ENCODE results near the gene USP20. TPM values are rescaled to one million over a fixed set of nuclear protein-coding genes. Genes with fewer than 3 reads are reported as not detected.

USP20 gene
- total and polyA plus RNA-seq, 8 donors = 7.3 to 52.1 (median 17.1) TPM

DNA sequence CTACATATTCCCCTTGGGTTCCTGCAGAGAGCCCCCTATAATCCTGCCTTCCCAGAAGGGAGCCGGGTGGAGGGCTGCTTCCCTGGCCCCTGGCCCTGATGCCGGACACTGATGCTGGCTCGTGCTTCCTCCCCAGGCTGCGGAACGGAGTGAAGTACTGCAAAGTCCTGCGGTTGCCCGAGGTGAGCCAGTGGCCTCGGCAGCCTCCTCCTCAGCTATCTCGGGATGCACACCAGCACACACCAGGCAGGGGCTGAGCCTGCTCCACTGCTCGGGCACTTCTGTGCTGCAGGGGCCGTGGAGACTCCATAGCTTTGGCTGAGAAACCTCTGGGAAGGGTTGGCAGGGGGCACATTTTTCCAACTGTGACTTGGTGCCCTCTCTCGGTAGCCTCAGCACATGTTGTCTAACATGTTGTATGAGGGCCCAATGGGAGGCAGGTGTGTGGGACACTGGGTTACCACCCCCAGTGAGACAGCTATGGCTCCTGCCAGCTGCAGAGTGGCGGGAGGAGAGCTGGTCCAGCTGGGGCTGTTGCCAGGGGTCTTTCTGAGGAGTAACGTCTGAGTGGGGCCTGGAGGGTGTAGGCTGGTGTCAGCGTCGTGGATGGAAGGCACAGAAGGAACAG, 38.4 kb downstream of the USP20 start:
- intact Hi-C loops (cut with DNase I; ENCODE audit: low total_unique reads) = no loop called here
- 78 to 89% (median 88%) methylated on average over 7 to 16 of the region's 16 CpGs for WGBS, 5 donors
- Histone ChIP-seq H3K36me3 (peaks cover 19 to 25% (median 23%) of the 10 kb centered on the region in 4 donors), H3K27ac (no peak overlapping the region), H3K4me3 (no peak overlapping the region), H3K27me3 (no peaks in the 10 kb centered on the region), H3K9me3 (no peaks in the 10 kb centered on the region), H3K4me1 (peaks cover 0 to 3% (median 0%) of the 10 kb centered on the region in 4 donors)
- no peak for DNase-seq
- no peak for TF ChIP-seq CTCF (IDR thresholded peaks at IDR 0.05)
- TF ChIP-seq POLR2AphosphoS5 (IDR thresholded peaks at IDR 0.05) = no peak
- no peak for TF ChIP-seq POLR2A (IDR thresholded peaks at IDR 0.05)
- no peak for TF ChIP-seq EP300 (IDR thresholded peaks at IDR 0.05)

DNA sequence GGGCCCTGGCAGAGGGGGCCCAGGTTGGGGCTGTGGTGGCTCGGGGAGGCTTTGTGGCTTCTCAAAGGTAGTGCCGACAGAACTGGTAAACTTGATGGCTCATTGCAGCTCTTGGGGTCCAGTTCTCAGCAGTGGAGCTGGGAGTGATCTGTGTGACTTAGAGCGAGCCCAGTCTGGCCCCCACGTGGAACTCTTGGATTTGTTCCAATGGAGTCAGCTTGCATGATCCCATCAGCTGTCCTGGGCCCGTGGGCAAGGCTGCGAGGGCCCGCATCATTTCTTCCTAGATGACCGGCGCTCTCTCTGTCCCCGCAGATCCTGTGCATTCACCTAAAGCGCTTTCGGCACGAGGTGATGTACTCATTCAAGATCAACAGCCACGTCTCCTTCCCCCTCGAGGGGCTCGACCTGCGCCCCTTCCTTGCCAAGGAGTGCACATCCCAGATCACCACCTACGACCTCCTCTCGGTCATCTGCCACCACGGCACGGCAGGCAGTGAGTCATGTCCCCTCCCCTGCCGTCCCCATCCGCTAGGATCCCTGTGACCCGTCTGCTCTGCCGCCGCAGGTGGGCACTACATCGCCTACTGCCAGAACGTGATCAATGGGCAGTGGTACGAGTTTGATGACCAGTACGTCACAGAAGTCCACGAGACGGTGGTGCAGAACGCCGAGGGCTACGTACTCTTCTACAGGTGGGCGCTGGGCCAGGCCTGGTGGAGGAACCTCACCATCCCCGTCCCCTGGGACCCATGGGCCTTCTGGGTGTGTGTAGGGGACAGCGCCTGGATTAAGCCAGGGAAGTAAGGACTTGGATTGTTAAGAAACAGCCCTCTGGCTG, 39.2 kb downstream of the USP20 start:
- 89 to 94% (median 91%) methylated on average over 27 to 38 of the region's 38 CpGs for WGBS, 5 donors

GRCh38 chr9:129875181-129875611, 39.9 kb downstream of the USP20 start:
- intact Hi-C loops (cut with DNase I; ENCODE audit: low total_unique reads) = no loop called here
- 89 to 93% (median 89%) methylated on average over 16 to 23 of the region's 23 CpGs for WGBS, 5 donors

More for the DNA sequence above, 39.2 kb downstream of the USP20 start:
- H3K36me3 ChIP-seq = peaks cover 11 to 24% (median 16%) of the 10 kb centered on the region in 4 donors
- no peak overlapping the region for H3K4me3 ChIP-seq
- no peaks in the 10 kb centered on the region for H3K27me3 ChIP-seq
- H3K9me3 ChIP-seq = no peaks in the 10 kb centered on the region
- intact Hi-C loops (cut with DNase I; ENCODE audit: low total_unique reads) = no loop called here
- no peak for DNase-seq
- no peak overlapping the region for H3K27ac ChIP-seq
- H3K4me1 ChIP-seq = no peaks in the 10 kb centered on the region
- TF ChIP-seq POLR2A (IDR thresholded peaks at IDR 0.05) = no peak
- no peak for TF ChIP-seq EP300 (IDR thresholded peaks at IDR 0.05)
- TF ChIP-seq CTCF (IDR thresholded peaks at IDR 0.05) = no peak
- TF ChIP-seq POLR2AphosphoS5 (IDR thresholded peaks at IDR 0.05) = no peak

More at GRCh38 chr9:129875181-129875611, 39.9 kb downstream of the USP20 start:
- Histone ChIP-seq H3K27me3 (no peaks in the 10 kb centered on the region), H3K36me3 (peaks cover 4 to 24% (median 9%) of the 10 kb centered on the region in 4 donors), H3K4me1 (peaks cover 0 to under 1% (median 0%) of the 10 kb centered on the region in 4 donors), H3K9me3 (no peaks in the 10 kb centered on the region), H3K27ac (no peak overlapping the region), H3K4me3 (no peak overlapping the region)
- TF ChIP-seq CTCF (IDR thresholded peaks at IDR 0.05) (no peak), EP300 (IDR thresholded peaks at IDR 0.05) (no peak), POLR2AphosphoS5 (IDR thresholded peaks at IDR 0.05) (no peak), POLR2A (IDR thresholded peaks at IDR 0.05) (no peak)
- no peak for DNase-seq

All from stomach (tissue), 9 donors.